Measurements from ENCODE around the gene CHAF1A.

Gene CHAF1A

GRCh38 chr19:4464815-4465581 is 62.6 kb downstream of the CHAF1A start:
- DNase-seq: no peak

DNA sequence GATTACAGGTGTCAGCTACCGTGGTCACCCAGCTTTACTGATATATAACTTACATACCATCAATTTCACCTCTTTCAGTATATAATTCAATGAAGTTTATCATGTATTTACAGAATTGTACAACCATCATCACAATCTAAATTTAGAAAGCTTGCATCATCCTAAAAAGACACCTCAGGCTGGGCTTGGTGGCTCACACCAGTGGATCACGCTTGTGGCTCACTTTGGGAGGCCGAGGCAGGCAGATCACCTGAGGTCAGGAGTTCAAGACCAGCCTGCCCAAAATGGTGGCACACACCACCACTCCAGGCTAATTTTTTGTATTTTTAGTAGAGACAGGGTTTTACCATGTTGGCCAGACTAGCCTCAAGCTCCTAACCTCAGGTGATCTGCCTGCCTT is 65.4 kb downstream of the CHAF1A start:
- no peak for DNase-seq

GRCh38 chr19:4471403-4472173 is 69.1 kb downstream of the CHAF1A start:
- peak; percentile 100 for DNase-seq

- DNase-seq: no peak
These were observed 69.9 kb downstream of the CHAF1A start, which contains the start of gene HDGFL2 for GRCh38 chr19:4472174-4472974. Gene HDGFL2 (plus strand): TSS chr19:4472297. CDS start chr19:4472351, 54 bp downstream.

DNA sequence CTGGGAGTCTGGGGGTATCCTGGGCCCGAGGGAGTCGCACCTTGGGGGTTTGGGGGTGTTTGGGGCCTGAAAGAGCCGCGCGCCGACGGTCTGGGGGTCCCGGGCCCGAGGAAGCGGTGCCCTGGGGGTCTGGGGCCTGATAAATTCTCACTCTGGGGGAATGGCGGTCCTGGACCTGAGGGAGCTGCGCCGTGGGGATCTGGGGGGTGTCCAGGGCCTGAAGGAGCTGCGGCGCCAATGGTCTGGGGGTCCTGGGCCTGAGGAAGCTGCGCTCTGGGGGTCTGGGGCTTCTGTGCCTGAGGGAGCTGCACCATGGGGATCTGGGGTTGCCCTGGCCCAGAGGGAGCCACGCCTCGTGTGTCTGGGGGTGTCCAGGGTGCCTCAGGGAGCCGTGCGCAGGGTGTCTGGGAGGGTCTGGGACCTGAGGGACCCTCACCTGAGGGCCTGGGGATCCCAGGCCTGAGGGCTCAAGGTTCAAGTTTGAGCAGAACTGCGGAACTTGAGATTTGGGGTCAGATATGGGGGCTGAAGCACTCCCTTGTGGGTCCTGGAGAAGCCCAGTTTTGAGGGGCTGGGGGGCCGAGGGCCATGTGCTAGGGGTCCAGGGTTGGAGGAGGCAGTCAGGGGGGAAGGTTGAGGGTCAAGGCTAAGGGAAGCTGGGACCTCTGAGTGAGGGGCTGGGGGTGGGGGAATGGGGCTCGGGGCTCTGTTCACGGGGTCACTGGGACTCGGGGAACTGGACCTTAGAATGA is 70.7 kb downstream of the CHAF1A start:
- no peak for DNase-seq

DNA sequence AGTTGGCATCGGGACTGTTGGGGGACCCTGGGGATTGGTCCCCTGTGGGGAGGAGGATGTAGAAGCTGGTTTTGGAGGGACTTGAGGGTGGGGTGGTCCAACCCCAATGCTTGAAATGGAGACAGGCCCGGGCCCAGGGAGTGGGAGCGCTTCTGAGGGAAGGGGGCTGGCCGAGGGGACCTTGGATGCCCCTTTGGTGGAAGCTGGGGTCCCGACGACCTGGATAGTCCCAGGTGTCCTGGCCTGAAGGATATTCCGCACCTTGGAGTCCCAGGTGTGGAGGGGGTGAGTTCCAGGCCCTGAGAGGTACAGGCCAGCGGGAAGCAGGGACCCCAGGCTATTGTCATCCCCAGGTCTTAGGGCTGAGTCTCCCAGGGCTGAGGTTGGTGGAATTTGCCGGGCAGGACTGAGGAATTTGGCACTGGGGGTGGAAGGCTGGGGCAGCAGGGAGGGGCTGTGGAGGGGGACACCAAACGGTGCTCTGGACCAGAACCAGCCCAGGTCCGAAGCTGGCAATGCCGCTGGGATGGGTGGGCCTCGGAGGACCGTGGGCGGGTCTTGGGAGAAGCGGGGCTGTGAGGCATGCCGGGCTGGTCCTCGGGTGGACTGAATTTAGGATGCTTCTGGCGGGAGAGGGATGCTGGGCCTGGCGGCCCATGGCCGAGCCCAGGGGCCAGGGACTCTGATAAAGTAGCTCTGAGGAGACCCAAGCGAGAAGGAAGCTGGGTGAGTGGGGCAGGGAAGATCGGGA is 71.5 kb downstream of the CHAF1A start:
- no peak for DNase-seq

DNA sequence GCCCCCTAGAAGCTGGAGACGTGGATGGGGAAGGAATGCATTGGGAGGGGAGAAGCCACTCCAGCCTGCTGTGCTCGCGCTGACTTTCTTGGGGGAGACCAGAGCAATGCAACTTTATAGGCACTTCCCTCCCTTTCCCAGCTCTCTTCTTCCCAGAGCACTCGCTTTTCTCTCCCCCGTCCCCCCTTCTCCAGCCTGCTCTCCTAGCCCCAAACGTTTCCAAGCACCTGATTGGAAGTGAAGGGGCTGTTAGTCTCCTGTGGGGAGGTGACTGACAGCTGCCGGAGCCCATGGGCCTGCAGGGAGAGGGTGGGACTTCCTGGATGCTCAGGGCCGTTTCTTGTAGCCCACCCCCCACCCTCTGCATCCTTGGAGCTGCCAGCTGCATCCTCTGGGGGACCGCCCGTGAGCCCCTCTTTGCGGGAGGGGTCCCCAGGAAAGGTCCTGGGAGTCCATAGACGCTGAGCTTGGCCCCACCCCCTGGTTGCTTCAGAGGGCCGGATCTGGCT is 72.1 kb downstream of the CHAF1A start:
- DNase-seq: no peak

- no peak for DNase-seq
These were observed 74.8 kb downstream of the CHAF1A start for GRCh38 chr19:4477034-4477801.

DNA sequence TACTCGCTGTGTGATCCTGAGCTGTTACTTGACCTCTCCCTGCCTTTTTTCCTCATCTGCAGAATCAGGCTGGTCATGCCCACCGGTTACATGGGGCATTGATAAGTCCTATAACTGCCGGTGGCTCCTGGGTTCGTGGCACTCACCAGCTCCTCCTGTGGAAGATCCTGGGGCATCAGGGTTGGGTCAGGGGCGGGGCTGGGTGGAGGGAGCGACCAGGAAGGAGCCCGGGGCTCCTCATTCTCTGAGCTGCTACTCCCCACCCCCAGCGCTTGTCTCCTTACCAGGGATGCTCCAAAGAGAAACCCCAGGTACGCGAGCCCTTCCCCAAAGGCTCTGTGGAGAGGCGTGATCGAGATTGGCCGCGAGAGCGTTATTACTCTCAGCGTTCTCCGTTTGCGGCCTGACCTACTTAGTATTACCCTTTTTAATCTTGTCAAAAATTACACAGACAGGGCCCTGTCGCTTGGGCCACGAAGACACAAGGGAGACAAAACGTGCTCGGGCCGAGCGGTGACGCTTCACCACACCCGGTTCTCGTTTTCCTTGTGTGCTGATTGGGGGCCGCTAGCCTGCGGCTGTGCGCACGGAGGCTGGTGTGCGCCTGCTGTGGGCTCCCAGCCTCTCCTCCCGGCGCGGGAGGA is 80.4 kb downstream of the CHAF1A start:
- DNase-seq: no peak

GRCh38 chr19:4483385-4483784 is 80.9 kb downstream of the CHAF1A start:
- no peak for DNase-seq

DNA sequence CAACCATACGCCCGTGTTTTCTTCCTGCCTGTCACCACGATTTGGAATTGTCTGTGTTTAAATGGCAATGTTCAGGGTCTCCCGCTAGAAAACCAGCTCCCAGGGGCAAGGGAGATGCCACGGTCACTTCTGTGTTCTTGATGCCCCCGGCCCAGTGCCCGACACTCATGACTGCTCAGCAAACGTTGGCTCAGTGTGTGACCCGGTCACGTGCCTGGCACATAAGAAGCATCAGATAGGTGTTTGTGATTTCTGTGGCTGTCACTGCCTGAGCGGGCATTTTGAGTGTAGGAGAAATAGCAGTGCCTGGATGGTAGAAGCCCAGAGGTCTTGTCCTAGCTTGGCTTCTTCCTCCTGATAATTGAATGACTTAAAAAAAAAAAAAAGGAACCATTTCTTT is 85.1 kb downstream of the CHAF1A start:
- DNase-seq: no peak

DNA sequence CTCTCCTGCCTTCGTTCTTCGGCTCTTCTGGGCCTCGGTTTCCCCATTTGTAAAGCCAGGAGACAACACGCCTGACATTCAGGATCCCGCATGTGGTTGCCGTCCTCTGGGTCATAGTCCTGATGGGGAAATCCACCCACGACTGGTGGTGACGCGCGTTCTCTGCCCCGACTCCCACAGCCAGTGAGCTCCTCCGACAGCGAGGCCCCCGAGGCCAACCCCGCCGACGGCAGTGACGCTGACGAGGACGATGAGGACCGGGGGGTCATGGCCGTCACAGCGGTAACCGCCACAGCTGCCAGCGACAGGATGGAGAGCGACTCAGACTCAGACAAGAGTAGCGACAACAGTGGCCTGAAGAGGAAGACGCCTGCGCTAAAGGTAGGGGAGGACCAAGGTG is 86.1 kb downstream of the CHAF1A start:
- no peak for DNase-seq

DNA sequence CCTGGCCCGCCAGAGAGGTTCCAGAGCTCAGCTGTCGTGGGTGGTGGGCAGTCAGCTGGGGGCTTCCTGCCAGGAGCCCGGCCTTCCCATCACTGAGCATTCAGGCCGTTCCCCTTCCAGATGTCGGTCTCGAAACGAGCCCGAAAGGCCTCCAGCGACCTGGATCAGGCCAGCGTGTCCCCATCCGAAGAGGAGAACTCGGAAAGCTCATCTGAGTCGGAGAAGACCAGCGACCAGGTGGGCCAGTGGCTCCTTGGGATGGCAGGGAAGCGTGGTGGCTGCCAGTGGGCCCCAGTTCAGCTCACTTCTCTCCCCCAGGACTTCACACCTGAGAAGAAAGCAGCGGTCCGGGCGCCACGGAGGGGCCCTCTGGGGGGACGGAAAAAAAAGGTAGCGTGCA is 89.0 kb downstream of the CHAF1A start:
- DNase-seq: no peak

GRCh38 chr19:4492337-4493103 is 90.1 kb downstream of the CHAF1A start:
- DNase-seq: no peak

Data from GF-D8 (cell line).